Stimulated activated CD4-positive, alpha-beta T cell treated with anti-CD3 and anti-CD28 coated beads, Interleukin-1b, Interleukin-23, amount 100 ng/mL, for 4 hours (primary cell): ENCODE measurements around the gene TUBB3.
A peak's percentile ranks its signal among the peaks of the same experiment; 100 is the strongest.
"Not testable (repeated sequence)": the region's sequence is repeated elsewhere in the genome, so short reads cannot be mapped to it uniquely, and the experiment has no call there.

Experiments
- DNase-seq, 2 donors: peaks; one replicate each; pipeline ENCODE4 v3.0.0-alpha.2; 2020; ENCODE audit warnings: low read depth in 2 of 2

TUBB3 gene

GRCh38 chr16:89922884-89923639 lies at the start of gene TUBB3:
TSS of gene TUBB3 (plus strand) at chr16:89923342. CDS start at chr16:89923402, 60 bp downstream.
- no peak for DNase-seq

DNA sequence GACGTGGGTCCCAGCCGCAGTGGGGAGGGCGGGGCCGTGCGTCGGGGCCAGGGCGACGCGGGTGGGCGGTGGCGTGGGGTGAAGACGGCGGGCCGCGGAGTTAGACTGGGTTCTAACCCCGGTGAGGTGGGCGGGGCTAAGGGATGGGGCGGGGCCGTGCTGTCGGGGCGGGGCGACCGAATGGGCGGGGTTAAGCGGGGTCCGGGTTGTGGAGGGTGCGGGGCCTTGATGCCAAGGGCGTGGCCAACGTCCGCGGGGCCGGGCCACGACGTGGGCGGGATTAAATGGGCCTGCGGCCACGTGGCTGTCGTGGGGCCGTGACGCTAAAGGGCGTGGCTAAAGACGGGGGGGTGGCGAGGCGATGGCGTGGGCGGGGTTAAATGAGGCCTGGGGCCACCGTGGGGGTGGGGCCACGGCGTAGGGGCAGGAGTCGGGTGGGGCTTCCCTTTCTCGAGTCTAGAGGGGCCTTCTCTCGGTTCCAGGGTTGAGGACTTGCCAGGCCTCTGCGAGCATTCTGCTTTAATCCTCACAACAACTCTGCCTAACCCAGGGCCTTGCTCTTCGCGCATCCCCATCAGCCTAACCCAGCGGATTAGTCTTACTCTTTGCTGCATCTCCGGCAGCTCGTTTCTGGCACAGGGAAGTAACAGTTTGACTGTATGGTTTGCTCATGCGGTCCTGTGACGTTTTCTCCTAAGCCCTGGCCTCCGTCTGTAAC lies 49.0 kb upstream of the TUBB3 start:
- peak; percentile 95 for DNase-seq

DNA sequence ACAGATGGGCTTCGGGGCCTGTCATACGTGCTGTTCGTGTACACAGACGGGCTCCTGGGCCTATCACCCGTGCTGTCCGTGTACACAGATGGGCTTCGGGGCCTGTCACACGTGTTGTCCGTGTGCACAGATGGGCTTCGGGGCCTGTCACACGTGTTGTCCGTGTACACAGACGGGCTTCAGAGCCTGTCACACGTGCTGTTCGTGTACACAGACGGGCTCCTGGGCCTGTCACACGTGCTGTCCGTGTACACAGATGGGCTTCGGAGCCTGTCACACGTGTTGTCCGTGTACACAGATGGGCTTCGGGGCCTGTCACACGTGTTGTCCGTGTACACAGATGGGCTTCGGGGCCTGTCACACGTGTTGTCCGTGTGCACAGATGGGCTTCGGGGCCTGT lies 44.0 kb upstream of the TUBB3 start:
- DNase-seq = not testable (repeated sequence)

DNA sequence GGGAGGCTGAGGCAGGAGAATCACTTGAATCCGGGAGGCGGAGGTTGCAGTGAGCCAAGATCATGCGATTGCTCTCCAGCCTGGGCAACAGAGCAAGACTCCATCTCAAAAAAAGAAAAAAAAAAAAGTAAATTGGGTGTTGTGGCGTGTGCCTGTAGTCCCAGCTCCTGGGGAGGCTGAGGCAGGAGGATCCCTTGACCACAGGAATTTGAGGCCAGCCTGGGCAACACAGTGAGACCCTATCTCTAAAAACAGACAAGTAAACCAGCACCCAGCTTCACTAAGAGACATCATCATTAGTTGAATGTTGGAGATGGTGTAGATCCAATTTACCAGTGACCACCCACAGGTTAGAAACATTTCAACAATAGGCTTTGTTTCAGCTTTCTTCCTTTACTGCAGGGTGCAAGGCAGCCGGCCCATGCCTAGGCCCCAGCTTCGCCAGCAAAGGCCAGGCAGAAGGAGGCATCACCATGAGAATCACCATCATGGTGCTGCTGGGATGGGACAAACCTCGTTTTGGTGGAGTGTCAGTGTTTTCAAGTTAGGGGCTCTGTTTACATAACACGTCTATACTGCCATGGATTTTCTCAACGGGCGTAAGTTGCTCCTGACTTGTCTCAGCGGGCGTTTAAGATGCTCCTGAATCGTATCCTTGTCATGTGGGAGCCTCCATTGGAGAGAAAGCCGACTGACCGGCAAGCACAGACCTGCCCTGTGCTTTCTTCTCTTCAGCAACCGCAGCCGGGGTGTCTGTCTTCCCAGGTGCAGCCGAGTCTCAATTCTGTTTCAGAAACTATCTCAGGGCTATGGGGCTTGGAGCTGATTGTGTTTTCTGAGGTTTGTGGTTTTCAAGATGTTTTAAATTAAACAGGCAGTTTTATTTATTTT lies 42.4 kb upstream of the TUBB3 start:
- no peak for DNase-seq

DNA sequence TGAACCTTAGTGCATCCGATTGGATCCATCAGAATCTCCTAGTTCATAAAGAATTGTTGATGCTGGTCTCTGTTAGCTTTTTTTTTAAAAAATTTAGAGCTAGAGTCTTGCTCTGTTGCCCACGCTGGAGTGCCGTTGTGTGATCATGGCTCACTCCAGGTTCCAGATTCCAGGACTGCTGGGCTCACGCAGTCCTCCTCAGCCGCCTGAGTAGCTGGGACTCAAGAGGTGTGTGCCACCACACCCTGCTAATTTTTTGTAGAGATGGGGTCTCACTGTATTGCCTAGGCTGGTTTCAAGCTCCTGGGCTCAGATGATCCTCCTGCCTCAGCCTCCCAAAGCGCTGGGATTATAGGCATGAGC lies 41.8 kb upstream of the TUBB3 start:
- DNase-seq = no peak

GRCh38 chr16:89883346-89884040 lies 39.6 kb upstream of the TUBB3 start:
- no peak for DNase-seq

- DNase-seq = no peak
These were observed 39.1 kb upstream of the TUBB3 start for GRCh38 chr16:89884041-89884421.

- no peak for DNase-seq
These were observed 35.9 kb upstream of the TUBB3 start for GRCh38 chr16:89887243-89887642.

DNA sequence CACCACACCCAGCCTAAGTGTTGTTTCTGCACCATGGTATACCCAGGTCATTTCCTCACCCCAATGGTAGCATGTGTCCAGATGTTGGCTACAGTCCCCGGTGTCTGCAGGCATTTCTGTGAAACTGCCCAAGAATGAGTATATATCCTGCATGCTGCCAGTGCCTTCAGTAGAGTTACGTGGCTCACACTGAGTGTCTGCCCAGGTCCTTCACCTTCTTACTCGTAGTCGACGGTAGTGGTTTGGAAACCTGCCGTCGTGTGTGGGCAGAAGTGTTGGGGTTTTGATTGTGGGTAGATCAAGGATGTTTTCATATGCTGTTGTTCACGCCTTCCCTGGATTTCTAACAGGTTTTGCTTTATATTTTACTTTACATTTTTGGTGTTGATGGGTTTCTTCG lies 32.9 kb upstream of the TUBB3 start:
- DNase-seq = no peak

DNA sequence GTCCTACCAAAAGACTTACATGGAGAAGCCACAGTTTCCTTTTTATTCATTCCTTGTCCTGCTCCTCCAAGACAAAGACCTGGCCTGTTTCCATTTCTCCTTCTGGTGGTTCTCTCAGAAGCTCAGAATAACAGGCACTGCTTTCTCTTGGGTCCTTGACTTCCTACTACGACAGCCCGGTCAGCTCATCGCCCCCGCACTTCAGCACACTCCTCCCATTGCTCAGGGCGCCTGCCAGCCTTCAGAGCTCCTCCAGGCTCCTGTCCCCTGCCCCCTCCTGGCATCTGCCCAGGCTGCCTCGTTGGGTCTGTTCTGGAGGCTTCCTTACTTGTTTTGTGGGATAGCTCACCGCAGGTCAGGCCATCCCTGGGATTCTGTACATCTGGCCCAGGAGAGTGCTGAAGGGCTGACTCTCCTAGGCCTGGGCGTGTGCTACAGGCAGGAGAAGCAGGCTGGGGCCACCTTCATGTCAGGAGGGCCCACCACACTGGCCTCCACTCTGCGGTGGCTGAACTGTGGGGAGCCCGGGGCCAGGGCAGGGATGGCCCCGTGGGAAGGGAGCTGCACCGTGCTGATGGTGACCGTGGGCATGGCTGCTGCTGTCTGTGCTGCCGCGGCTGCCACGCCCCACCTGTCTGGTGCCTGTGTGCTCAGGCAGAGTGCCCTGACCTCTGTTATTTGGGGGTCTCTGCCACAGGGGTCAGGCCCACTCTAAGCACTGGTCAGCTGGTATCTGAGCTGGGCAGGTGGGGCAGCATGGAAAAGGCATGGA lies 32.1 kb upstream of the TUBB3 start:
- no peak for DNase-seq

- no peak for DNase-seq
These were observed 31.0 kb upstream of the TUBB3 start for GRCh38 chr16:89892055-89892630.

DNA sequence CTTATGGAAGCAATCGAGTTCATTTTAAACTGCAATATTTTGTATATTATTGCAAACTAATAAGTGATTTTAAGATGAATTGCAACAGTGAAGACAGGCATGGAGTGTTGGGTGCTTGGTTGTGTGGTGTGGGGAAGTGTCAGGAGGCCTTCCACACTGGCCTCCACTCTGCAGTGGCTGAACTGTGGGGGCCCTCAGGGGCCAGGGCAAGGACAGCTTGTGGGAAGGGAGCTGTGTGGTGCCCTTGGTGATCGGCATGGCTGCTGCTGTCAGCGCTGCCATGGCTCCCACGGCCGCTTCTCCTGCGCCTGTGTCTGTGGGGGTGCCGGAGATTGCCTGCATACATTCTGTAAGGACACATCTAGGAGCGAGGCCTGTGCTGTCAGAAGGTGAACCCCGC lies 30.5 kb upstream of the TUBB3 start:
- DNase-seq = no peak

- no peak for DNase-seq
These were observed 29.2 kb upstream of the TUBB3 start for GRCh38 chr16:89893642-89894548.

DNA sequence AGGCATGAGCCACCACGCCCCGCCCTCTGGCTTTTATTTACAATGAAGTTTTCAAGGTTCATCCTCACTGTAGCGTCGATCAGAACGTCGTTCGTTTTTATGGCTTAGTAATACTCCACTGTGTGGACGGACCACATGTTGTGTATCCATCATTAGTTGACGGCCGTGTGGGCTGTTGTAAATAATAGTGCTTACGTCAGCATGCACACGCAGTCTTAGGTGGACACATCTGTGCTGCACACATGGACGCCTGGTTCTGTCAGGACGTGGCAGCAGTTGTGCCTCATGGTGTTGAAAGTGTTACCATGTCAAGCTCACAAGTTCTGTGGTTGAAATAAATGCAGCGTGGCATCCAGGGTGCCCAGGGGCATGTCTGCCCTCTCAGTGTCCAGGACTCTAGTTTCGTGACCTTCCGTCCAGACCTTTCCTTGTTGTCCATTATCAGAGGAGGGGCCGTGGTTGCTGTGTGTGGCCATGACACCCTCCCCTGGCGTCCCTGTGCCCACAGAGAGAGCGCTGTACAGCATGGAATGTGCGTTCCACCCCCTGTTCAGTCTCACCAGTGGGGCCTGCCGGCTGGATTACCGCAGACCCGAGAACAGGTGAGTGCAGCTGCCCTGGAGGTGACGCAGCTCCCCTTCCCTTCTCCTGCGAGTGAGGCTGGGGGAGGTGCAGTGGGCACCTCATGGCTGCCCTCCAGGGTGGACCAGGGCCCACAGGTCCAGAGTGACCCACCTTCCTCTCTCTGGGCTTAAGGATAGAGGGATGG lies 27.5 kb upstream of the TUBB3 start:
- no peak for DNase-seq

- DNase-seq = no peak
These were observed 25.9 kb upstream of the TUBB3 start for GRCh38 chr16:89897204-89897603.

DNA sequence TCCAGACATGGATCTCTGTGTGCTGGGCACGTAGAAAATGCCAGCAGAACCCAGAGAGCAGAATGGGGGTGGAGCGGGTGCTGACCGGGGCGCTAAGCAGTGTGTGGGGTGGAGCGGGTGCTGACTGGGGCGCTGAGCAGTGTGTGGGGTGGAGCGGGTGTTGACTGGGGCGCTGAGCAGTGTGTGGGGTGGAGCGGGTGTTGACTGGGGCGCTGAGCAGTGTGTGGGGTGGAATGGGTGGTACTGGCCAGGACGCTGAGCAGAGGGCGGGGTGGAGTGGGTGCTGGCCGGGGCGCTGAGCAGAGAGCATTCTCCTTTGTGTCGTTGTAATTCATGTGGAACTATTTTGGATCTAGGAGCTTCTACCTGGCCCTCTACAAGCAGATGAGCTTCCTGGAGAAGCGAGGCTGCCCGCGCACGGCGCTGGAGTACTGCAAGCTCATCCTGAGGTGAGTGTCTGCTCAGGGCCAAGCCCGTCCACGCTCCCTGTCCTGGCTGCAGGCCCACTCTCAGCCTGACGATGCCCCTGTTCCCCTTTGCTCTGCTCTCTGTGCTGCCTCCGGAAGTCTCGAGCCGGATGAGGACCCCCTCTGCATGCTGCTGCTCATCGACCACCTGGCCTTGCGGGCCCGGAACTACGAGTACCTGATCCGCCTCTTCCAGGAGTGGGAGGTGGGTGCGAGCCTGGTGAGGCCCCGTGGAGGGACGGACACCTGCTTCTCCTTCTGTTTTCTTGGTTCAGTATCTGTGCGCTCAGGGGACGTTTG lies 24.8 kb upstream of the TUBB3 start:
- no peak for DNase-seq

GRCh38 chr16:89899879-89900481 lies 23.2 kb upstream of the TUBB3 start:
- no peak for DNase-seq

DNA sequence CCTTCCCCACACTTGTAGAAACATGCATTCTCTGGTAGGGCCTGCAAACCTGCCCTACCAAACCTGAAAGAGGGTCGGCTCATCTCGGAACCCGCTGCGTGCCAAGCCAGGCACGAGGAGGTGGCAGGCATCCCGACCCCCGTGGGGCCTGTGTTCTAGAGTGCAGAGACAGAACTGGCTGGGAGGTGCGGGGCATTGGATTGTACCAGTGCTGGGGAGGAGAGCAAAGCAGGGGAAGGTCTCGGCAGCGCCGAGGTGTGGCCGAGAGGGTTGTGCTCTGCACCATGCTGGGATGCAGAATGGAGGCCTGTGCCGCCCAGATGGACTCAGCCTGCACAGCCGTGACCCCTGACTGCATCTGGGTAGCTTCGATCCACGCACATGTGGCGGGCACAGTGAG lies 22.3 kb upstream of the TUBB3 start:
- DNase-seq = no peak
